HG03025 (cell line): ENCODE results near the gene ADAMTS8.

Source experiments
- ATAC-seq: cut with Tn5 transposase; IDR thresholded peaks from one replicate; pipeline ENCODE4 v1.9.1; 2021; ENCODE audit warnings: mild to moderate bottlenecking, moderate library complexity; ENCODE audit not compliant: unreplicated experiment, low FRiP score

ADAMTS8 gene

DNA sequence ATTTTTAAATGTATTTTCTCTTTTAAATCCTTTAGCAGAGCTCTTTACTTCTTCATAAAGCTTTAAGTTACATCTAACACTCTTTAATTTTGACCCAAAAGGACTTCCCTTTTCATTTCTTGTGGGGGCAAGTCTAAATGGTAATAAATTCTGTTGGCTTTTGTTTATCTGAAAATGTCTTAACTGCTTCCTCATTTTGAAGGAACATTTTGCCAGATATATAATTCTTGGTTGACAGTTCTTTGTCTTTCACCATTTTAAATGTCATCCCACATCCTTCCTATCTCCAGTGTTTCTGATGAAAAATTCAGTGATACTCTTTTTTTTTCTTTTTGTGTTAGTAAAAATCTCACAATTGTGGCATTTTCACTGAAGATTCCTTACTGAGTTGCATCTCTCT, 69.0 kb downstream of the ADAMTS8 start:
- no peak for ATAC-seq

DNA sequence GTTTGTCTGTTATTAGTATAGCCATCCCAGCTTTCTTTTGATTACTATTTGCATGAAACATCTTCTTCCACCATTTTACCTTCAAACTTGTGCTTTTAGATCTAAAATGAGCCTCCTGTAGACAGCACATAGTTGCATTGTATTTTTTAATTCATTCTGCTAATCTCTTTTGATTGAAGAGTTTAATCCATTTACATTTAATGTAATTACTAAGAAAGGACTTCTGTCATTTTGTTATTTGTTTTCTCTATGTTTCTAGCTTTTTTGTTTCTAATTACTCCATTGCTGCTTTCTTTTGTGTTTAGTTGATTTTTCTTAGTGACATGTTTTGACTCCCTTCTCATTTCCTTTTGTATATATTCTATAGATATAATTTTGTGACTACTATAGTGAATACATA, 70.0 kb downstream of the ADAMTS8 start:
- ATAC-seq, result no peak
